Activated naive CD8-positive, alpha-beta T cell treated with anti-CD3 and anti-CD28 coated beads, Interleukin-2, amount 10 ng/mL, durations not matched to agents 7 days and 5 days (primary cell): ENCODE results near the gene CACNA2D1. TPM values are rescaled to one million over a fixed set of nuclear protein-coding genes. Genes with fewer than 3 reads are reported as not detected.

Experiments used
- ATAC-seq: fragments of 150-1000 bp; cut with Tn5 transposase; one replicate; pipeline ENCODE4 v1.10.0; 2021; ENCODE audit warnings: low read depth, moderate library complexity
- POLR2A ChIA-PET: fragments of 350-600 bp; sonication (Branson Sonifier 250); formaldehyde crosslinking; loops from one replicate; lab custom pipeline; 2021; ENCODE audit warnings: antibody characterized with exemption; lab: Charles Lee
- DNase-seq: peaks from one replicate; pipeline ENCODE4 v3.0.0; 2021
- H3K27ac Mint-ChIP-seq: one replicate; pipeline ENCODE4 v1.8.0; 2022; ENCODE audit warnings: mild to moderate bottlenecking, mixed read lengths
- H3K27me3 Mint-ChIP-seq: one replicate; pipeline ENCODE4 v1.8.0; 2022; ENCODE audit warnings: mild to moderate bottlenecking, moderate library complexity, mixed read lengths
- H3K36me3 Mint-ChIP-seq: one replicate; pipeline ENCODE4 v1.8.0; 2021; ENCODE audit warnings: mild to moderate bottlenecking, mixed read lengths
- H3K4me1 Mint-ChIP-seq: one replicate; pipeline ENCODE4 v1.8.0; 2021; ENCODE audit warnings: mixed read lengths
- H3K4me3 Mint-ChIP-seq: one replicate; pipeline ENCODE4 v1.8.0; 2022; ENCODE audit warnings: mild to moderate bottlenecking, moderate library complexity, mixed read lengths
- H3K9me3 Mint-ChIP-seq: one replicate; pipeline ENCODE4 v1.8.0; 2021; ENCODE audit warnings: mixed read lengths
- total RNA-seq, 2 experiments: library from RNA; stranded (reverse); gene quantifications; one replicate each; pipeline ENCODE4 v1.2.3, GENCODE V29; 2021

The CACNA2D1 gene
- total RNA-seq, 2 experiments from 2014 or later, result not detected

DNA sequence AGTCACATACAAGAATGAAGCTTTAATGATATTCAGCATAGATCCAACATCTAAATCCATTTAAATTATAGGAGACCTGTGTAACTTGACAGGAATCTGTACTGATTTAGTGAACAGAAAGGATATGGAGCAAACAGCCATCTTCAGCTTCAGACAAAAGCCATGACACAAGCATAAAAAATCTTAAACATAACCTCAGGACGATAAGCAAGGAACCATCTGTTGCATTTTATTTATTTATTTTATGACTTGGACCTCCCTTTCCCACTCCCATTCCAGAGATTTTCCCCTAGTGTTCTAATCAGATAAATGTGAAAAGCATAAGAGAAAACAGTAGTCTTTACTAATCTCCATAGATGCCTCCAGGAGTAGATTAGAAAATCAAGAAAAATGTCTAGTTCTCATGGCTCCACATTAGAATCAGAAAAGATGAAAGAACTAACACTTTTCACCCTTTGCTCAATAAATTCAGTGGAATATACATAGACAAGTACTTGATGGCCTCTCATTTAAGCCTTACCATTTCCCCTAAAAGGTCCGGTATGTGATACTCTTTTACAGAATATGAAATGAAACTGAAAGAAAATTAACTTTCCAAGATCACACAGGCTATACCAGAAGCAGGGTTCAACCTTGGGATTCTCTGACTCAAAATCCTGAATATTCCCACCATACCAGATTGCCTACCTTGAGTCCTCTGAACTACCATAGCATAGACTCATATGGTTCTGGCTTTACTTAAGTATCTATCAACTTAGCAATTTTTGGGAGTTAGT lies 15.2 kb downstream of the CACNA2D1 start:
- POLR2A ChIA-PET, result no interaction called here
- no peak for DNase-seq
- peaks cover 1% of the 10 kb centered on the region for H3K9me3 Mint-ChIP-seq
- no peak overlapping the region for H3K27ac Mint-ChIP-seq
- no peak for ATAC-seq
- no peaks in the 10 kb centered on the region for H3K36me3 Mint-ChIP-seq
- no peaks in the 10 kb centered on the region for H3K4me1 Mint-ChIP-seq
- H3K27me3 Mint-ChIP-seq, result no peaks in the 10 kb centered on the region
- no peak overlapping the region for H3K4me3 Mint-ChIP-seq

DNA sequence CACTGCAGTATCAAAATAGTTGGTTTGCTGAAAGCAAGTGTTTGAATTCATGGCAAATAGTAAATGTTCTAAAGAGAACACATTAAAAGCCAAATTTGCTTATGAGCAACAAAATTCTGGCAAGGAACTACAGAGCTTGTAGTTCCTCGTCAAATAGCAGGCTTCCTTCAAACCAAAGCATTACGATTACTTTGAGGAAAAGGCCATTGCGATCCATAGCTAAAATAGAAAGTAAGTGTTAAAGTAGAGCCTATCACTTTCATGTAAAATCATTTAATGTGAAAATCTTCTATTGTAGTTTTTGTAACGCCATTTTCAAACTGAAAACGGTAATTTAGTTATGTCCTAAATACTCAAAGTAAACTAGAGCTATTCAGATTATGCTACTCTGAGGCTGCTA lies 20.1 kb downstream of the CACNA2D1 start:
- Mint-ChIP-seq H3K4me3 (no peak overlapping the region), H3K27me3 (no peaks in the 10 kb centered on the region), H3K9me3 (no peaks in the 10 kb centered on the region), H3K4me1 (no peaks in the 10 kb centered on the region), H3K36me3 (no peaks in the 10 kb centered on the region), H3K27ac (no peak overlapping the region)
- no peak for ATAC-seq
- DNase-seq, result no peak
- POLR2A ChIA-PET, result no interaction called here

DNA sequence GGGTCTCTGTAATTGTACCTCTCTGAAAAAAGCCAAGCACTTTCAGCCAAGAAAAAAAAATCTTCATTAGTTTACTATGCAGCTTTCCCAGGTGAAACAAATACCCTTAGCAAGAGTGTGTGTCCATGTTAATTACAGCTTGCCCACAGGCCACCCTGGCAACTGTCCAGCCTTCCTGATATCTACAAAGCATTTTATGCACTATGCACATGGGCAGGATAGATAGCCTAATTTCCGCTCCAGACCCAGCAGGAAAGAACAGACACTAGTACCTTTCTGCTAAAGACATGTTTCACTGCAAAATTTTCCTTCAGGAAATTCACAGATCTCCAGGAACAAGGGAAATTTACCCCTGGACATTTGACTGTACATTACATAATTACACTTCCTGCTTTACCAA lies 24.4 kb downstream of the CACNA2D1 start:
- DNase-seq (no peak), ATAC-seq (no peak)
- no peaks in the 10 kb centered on the region for H3K4me1 Mint-ChIP-seq
- no peaks in the 10 kb centered on the region for H3K27me3 Mint-ChIP-seq
- no peak overlapping the region for H3K4me3 Mint-ChIP-seq
- POLR2A ChIA-PET, result no interaction called here
- H3K9me3 Mint-ChIP-seq, result no peaks in the 10 kb centered on the region
- no peak overlapping the region for H3K27ac Mint-ChIP-seq
- no peaks in the 10 kb centered on the region for H3K36me3 Mint-ChIP-seq

DNA sequence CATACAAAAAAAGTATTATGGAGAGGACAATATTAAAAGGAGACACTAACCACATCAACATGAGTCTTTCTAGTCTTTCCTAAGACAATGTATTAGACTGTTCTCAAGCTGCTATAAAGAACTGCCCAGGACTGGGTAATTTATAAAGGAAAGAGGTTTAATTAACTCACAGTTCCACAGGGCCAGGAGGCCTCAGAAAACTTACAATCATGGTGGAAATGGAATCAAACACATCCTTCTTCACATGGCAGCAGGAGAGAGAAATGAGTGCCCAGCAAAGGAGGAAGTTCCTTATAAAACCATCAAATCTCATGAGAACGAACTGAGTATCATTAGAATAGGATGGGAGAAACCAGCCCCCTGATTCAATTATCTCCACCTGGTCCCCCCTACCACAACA lies 25.7 kb downstream of the CACNA2D1 start:
- Mint-ChIP-seq H3K4me3 (no peak overlapping the region), H3K9me3 (no peaks in the 10 kb centered on the region), H3K27me3 (no peaks in the 10 kb centered on the region), H3K36me3 (no peaks in the 10 kb centered on the region), H3K27ac (no peak overlapping the region), H3K4me1 (no peaks in the 10 kb centered on the region)
- DNase-seq (no peak), ATAC-seq (no peak)
- POLR2A ChIA-PET, result no interaction called here

DNA sequence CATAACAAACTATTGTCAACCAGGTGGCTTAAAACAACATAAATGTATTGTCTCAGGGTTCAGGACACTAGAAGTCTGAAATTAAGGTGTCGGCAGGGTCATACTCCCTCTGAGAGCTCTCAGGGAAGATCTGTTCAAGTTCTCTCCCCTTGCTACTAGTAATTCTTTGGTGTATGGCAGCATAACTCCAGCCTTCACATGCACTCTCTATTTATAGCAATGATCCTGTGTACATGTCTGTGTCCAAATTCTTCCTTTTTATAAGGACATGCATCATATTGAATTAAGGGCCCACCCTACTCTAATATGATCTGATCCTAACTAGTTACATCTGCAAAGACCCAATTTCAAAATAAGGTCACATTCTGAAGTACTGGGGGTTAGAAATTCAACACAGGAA lies 27.2 kb downstream of the CACNA2D1 start:
- Mint-ChIP-seq H3K4me1 (no peaks in the 10 kb centered on the region), H3K27ac (no peak overlapping the region), H3K27me3 (no peaks in the 10 kb centered on the region), H3K4me3 (no peak overlapping the region), H3K9me3 (no peaks in the 10 kb centered on the region), H3K36me3 (no peaks in the 10 kb centered on the region)
- no peak for ATAC-seq
- no peak for DNase-seq
- POLR2A ChIA-PET, result no interaction called here

DNA sequence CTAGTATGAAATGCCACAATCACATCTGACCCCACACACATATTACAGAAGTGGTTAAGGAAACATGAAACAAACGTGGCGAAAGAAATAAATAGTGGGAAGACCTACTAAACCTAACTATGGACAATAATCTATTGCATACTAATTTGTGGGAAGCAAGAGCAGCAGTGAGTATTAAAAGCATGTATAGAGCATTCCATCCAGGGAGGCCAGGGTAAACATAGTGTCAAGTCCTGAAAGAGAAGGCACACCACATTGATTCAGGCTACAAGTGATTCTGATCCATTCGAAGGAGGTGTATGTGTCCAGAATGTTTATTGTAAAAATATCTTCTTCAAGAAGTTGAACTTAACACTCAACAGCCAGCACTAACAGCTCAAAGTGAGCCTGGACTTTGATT lies 29.2 kb downstream of the CACNA2D1 start:
- Mint-ChIP-seq H3K9me3 (no peaks in the 10 kb centered on the region), H3K4me1 (no peaks in the 10 kb centered on the region), H3K27ac (no peak overlapping the region), H3K36me3 (no peaks in the 10 kb centered on the region), H3K27me3 (no peaks in the 10 kb centered on the region), H3K4me3 (no peak overlapping the region)
- ATAC-seq, result no peak
- no peak for DNase-seq
- POLR2A ChIA-PET, result no interaction called here

DNA sequence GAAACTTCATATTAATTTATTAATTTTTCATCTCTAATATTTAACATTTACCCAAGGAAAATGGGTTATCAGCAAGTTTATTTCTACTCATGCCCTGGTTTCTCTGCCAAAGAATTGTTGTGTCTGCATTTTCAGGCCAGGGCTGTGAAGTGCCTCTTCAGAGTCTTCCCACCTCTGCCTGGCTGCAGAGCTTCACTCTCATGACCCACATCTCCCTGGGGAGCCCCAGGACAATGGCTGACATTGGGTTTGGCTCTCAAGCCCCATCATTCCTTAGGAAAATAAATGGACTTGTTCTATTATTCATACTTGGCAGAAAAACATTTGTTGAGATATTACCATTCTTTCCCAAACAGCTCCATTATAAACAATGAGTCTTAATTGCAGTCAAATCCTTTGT lies 30.3 kb downstream of the CACNA2D1 start:
- Mint-ChIP-seq H3K27me3 (no peaks in the 10 kb centered on the region), H3K4me1 (no peaks in the 10 kb centered on the region), H3K27ac (no peak overlapping the region), H3K4me3 (no peak overlapping the region), H3K36me3 (no peaks in the 10 kb centered on the region), H3K9me3 (no peaks in the 10 kb centered on the region)
- DNase-seq (no peak), ATAC-seq (no peak)
- POLR2A ChIA-PET, result no interaction called here

DNA sequence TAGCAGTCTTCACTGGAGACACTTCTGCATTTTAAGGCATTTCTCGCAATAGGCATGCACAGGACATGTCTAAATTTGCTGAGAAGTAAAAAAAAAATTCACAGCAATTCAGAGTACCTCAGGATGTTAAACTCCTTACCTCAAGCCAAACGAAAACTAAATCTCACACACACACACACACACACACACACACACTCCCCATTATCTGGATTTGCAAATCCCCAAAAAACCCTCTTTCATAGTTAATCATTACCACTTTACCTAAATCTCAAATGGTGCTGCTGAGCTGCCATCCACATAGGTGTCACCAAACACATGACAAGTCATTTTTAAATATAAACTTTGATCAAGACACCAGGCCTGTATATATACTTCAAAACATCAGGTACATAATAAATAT lies 31.8 kb downstream of the CACNA2D1 start:
- H3K9me3 Mint-ChIP-seq, result no peaks in the 10 kb centered on the region
- no peaks in the 10 kb centered on the region for H3K4me1 Mint-ChIP-seq
- no peaks in the 10 kb centered on the region for H3K27me3 Mint-ChIP-seq
- no peak for ATAC-seq
- DNase-seq, result no peak
- H3K36me3 Mint-ChIP-seq, result no peaks in the 10 kb centered on the region
- POLR2A ChIA-PET, result no interaction called here
- no peak overlapping the region for H3K27ac Mint-ChIP-seq
- no peak overlapping the region for H3K4me3 Mint-ChIP-seq

DNA sequence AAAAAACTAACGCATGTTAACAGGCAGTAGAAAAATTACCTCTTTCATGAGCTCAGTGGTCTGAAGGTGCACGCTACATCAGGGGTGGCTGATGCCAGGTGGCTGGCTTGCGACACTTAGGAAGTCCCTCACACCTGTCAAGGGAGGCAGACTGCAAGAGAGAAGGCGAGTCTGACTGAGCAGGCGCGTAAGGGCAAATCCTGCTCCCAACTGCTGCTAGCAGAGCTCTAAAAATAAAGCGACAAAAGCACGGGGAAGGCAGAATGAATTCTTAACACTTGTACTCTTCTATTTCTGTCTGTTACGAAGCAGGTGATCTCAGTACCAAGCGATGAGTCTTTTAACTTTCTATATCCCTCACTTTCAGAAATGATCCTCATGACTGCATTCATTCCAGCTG lies 33.1 kb downstream of the CACNA2D1 start:
- no peaks in the 10 kb centered on the region for H3K27me3 Mint-ChIP-seq
- no peaks in the 10 kb centered on the region for H3K36me3 Mint-ChIP-seq
- no peaks in the 10 kb centered on the region for H3K9me3 Mint-ChIP-seq
- H3K27ac Mint-ChIP-seq, result no peak overlapping the region
- DNase-seq (no peak), ATAC-seq (no peak)
- H3K4me3 Mint-ChIP-seq, result no peak overlapping the region
- H3K4me1 Mint-ChIP-seq, result no peaks in the 10 kb centered on the region
- POLR2A ChIA-PET, result no interaction called here

DNA sequence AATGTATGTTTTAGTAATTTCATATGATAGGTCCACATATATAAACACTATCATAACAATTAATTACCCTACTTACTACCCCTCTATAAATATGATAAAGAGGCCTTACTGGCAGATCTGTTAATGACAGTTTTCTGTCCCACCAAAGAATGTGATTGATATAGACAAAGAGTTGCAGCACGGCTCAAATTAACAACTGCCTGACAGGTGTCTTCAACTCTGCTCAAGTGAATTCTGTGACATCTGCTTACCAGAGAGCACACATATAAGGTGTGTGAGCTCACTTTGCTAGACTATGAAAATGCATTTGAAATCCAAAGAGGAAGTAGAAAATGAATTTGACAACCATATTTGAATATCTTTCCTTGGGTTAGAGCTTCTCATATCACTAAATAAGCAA lies 36.6 kb downstream of the CACNA2D1 start:
- no peaks in the 10 kb centered on the region for H3K4me1 Mint-ChIP-seq
- DNase-seq (no peak), ATAC-seq (no peak)
- no peaks in the 10 kb centered on the region for H3K27me3 Mint-ChIP-seq
- H3K36me3 Mint-ChIP-seq, result no peaks in the 10 kb centered on the region
- no peak overlapping the region for H3K4me3 Mint-ChIP-seq
- H3K9me3 Mint-ChIP-seq, result peaks cover 1% of the 10 kb centered on the region
- POLR2A ChIA-PET, result no interaction called here
- H3K27ac Mint-ChIP-seq, result no peak overlapping the region

DNA sequence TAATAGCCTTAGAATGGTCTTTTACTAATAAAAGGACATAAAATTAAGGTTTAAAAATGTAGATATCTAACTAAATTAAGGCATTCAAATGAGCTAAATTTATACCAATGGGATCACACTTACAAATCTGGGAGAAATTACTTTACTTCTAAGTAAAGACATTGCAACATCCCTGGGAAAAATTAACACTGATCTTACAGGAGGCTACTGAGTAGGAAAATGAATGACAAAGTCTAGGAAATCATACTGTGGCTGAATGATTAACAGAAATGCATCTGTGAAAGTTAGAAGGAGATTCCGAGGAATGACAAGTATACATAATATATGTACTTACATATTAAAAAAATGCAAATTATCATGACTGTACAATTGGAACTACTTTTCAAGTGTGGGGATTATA lies 38.3 kb downstream of the CACNA2D1 start:
- H3K4me1 Mint-ChIP-seq, result no peaks in the 10 kb centered on the region
- DNase-seq (no peak), ATAC-seq (no peak)
- H3K27me3 Mint-ChIP-seq, result no peaks in the 10 kb centered on the region
- H3K9me3 Mint-ChIP-seq, result peaks cover 1% of the 10 kb centered on the region
- H3K27ac Mint-ChIP-seq, result no peak overlapping the region
- H3K36me3 Mint-ChIP-seq, result no peaks in the 10 kb centered on the region
- POLR2A ChIA-PET, result no interaction called here
- H3K4me3 Mint-ChIP-seq, result no peak overlapping the region

DNA sequence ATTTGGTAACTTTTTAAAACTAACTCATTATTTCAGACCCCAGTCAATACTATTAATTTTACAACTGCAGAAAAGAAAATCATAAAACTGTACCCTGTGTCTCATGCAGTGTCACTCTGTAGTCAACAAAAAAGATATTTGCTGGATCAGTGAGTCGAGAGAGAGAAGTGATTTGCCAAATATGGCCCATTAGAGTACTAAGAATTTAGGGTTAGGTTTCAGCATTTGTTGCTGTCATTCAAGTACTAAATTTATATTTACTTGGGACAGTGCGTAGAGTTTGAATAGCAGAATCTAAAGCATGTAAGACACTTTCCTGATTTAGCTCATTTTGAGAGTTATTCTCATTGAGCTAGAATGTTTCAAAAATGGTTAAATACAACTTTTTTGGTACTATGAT lies 38.9 kb downstream of the CACNA2D1 start:
- no peaks in the 10 kb centered on the region for H3K4me1 Mint-ChIP-seq
- ATAC-seq (no peak), DNase-seq (no peak)
- H3K27ac Mint-ChIP-seq, result no peak overlapping the region
- POLR2A ChIA-PET, result no interaction called here
- H3K9me3 Mint-ChIP-seq, result peaks cover 1% of the 10 kb centered on the region
- H3K4me3 Mint-ChIP-seq, result no peak overlapping the region
- H3K36me3 Mint-ChIP-seq, result no peaks in the 10 kb centered on the region
- H3K27me3 Mint-ChIP-seq, result no peaks in the 10 kb centered on the region

DNA sequence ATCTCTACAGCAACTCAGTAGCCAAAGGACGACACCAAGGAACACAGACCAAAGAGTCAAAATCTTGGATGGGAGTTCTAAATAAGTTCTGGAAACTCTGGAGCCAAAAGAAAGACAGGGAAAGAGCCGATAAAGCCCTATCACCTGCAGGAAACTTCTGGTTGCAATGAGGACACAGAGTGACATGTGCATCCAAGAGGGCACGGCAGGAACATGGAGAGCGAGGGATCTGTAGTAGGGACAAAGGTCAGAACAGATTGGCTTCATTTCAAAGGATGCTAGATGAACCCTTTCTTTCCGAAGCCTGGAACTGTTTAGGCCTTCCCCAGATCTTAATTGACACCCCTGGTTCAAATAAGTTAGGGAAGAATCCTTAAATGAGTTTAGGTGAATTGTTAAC lies 39.5 kb downstream of the CACNA2D1 start:
- Mint-ChIP-seq H3K36me3 (no peaks in the 10 kb centered on the region), H3K27ac (no peak overlapping the region), H3K9me3 (peaks cover 1% of the 10 kb centered on the region), H3K4me1 (no peaks in the 10 kb centered on the region), H3K27me3 (no peaks in the 10 kb centered on the region), H3K4me3 (no peak overlapping the region)
- DNase-seq, result no peak
- ATAC-seq, result no peak
- POLR2A ChIA-PET, result no interaction called here

DNA sequence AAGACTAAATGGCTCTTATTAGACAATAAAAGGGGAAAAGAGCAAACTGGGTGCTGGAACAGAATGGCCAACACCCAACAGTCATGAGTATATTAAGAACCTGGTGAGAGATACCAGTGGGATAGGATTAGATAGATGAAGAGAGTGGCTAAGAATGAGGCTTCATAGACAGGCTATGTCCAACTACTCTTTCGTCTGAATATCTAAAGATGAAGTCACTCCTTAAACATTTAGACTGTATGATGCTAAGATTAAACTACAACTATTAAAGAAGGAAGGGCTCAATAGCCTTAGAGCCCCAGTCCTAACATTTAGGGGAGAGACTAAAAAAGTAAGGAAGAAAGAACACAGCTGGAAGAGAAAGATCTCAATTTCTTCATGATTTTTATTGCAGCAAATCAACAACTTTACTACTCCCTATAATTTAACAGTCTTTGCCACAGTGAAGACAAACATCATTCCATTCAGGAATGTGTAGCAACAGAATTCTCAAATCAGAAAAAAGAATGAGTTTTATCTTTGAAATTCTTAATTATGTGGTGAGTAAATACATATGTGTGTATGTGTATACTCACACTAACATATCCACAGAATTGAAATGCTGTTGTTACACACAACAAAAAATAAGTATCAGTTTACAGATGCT lies 45.6 kb downstream of the CACNA2D1 start:
- Mint-ChIP-seq H3K9me3 (no peaks in the 10 kb centered on the region), H3K4me3 (no peak overlapping the region), H3K36me3 (no peaks in the 10 kb centered on the region), H3K27ac (no peak overlapping the region), H3K27me3 (no peaks in the 10 kb centered on the region), H3K4me1 (no peaks in the 10 kb centered on the region)
- no peak for ATAC-seq
- no peak for DNase-seq
- POLR2A ChIA-PET, result no interaction called here
